ENCODE results near the gene ARHGEF10L. TPM values are rescaled to one million over a fixed set of nuclear protein-coding genes. Genes with fewer than 3 reads are reported as not detected.

The ARHGEF10L gene
- total and polyA plus RNA-seq, 3 experiments from 2014 or later, result 0.24 to 0.26 TPM; not detected in 1

DNA sequence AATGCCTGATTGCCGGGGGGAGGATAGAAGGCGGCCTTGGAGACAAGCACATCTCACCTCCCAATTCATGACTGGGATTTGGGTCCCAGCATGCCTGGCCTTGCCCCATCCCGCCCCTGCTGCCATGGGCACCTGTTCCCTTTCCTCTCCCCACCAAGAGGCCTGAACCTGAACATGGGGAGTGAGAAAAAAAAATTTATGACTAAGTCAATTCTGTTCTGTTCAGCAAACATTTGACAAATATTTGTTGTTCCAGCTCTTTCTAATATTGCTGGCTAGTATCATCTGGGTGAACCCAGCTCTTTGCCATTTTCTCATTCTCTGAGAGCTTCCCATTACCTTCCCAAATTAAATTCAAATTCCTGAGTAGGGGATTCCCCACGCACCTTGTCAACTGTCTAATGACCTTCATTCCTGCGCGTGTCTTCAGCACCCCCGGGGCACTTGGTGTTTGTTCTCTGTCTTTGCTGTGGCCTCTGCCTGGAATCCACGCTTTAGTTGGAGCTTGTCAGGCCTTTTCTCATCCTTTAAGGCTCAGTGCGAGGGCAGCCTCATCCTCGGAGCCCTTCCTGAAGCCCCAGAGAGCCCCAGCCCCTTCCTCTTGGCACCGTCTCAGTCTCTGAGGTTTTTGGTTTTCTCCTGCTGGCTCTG lies 42.8 kb downstream of the ARHGEF10L start:
- Histone ChIP-seq H3K4me3 (ENCODE audit: low read length) (no peak overlapping the region), H3K27ac (ENCODE audit: low read depth, low read length) (no peak overlapping the region), H3K4me1 (ENCODE audit: insufficient read depth, low read length) (no peaks in the 10 kb centered on the region), H3K9me3 (ENCODE audit: low read length) (no peaks in the 10 kb centered on the region), H3K36me3 (ENCODE audit: insufficient read depth, low read length) (no peaks in the 10 kb centered on the region), H3K27me3 (ENCODE audit: insufficient read depth, low read length, poor library complexity, severe bottlenecking) (no peaks in the 10 kb centered on the region)
- no peaks in the 10 kb centered on the region for H3K9me3 Mint-ChIP-seq
- H3K36me3 Mint-ChIP-seq, result no peaks in the 10 kb centered on the region
- no peak for DNase-seq
- ChIA-PET POLR2A (no interaction called here), CTCF (no interaction called here)
- H3K4me1 Mint-ChIP-seq, result no peaks in the 10 kb centered on the region
- H3K4me3 Mint-ChIP-seq, result no peak overlapping the region
- H3K27ac Mint-ChIP-seq, result no peak overlapping the region
- peaks cover 6 to 13% of the 10 kb centered on the region in 2 donors for H3K27me3 Mint-ChIP-seq

DNA sequence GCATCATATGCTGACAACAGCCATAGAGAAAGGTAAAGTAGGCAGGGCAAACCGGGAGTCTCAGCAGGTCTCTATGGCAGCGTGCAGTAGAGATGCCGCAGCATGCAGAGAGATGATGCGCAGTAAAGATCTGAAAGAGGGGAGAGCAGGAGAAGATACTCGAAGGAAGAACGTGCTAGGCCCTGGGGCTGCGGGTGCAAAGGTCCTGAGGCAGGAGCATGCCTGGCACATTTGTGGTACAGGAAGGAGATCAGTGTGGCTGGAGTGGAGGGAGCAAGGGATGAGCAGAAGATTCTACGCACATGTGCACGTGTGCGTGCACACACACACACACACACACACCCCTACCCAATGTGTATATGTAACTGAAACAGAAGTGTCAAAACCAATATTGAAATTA lies 45.0 kb downstream of the ARHGEF10L start:
- Histone ChIP-seq H3K4me1 (ENCODE audit: insufficient read depth, low read length) (no peaks in the 10 kb centered on the region), H3K27me3 (ENCODE audit: insufficient read depth, low read length, poor library complexity, severe bottlenecking) (no peaks in the 10 kb centered on the region), H3K36me3 (ENCODE audit: insufficient read depth, low read length) (no peaks in the 10 kb centered on the region), H3K27ac (ENCODE audit: low read depth, low read length) (no peak overlapping the region), H3K9me3 (ENCODE audit: low read length) (no peaks in the 10 kb centered on the region), H3K4me3 (ENCODE audit: low read length) (no peak overlapping the region)
- no peak for DNase-seq
- CTCF ChIA-PET, result no interaction called here
- Mint-ChIP-seq H3K4me3 (no peak overlapping the region), H3K9me3 (no peaks in the 10 kb centered on the region), H3K36me3 (no peaks in the 10 kb centered on the region), H3K27me3 (peaks cover 6 to 10% of the 10 kb centered on the region in 2 donors), H3K27ac (no peak overlapping the region), H3K4me1 (no peaks in the 10 kb centered on the region)
- POLR2A ChIA-PET, result no interaction called here

GRCh38 chr1:17585266-17585987 lies 45.9 kb downstream of the ARHGEF10L start:
- POLR2A ChIA-PET, result no interaction called here
- Mint-ChIP-seq H3K36me3 (no peaks in the 10 kb centered on the region), H3K4me3 (no peak overlapping the region), H3K4me1 (no peaks in the 10 kb centered on the region), H3K9me3 (no peaks in the 10 kb centered on the region), H3K27ac (no peak overlapping the region), H3K27me3 (peaks cover 6 to 10% of the 10 kb centered on the region in 2 donors)
- Histone ChIP-seq H3K36me3 (ENCODE audit: insufficient read depth, low read length) (no peaks in the 10 kb centered on the region), H3K9me3 (ENCODE audit: low read length) (no peaks in the 10 kb centered on the region), H3K4me3 (ENCODE audit: low read length) (no peak overlapping the region), H3K27me3 (ENCODE audit: insufficient read depth, low read length, poor library complexity, severe bottlenecking) (no peaks in the 10 kb centered on the region), H3K27ac (ENCODE audit: low read depth, low read length) (no peak overlapping the region), H3K4me1 (ENCODE audit: insufficient read depth, low read length) (no peaks in the 10 kb centered on the region)
- DNase-seq, result no peak
- CTCF ChIA-PET, result no interaction called here

DNA sequence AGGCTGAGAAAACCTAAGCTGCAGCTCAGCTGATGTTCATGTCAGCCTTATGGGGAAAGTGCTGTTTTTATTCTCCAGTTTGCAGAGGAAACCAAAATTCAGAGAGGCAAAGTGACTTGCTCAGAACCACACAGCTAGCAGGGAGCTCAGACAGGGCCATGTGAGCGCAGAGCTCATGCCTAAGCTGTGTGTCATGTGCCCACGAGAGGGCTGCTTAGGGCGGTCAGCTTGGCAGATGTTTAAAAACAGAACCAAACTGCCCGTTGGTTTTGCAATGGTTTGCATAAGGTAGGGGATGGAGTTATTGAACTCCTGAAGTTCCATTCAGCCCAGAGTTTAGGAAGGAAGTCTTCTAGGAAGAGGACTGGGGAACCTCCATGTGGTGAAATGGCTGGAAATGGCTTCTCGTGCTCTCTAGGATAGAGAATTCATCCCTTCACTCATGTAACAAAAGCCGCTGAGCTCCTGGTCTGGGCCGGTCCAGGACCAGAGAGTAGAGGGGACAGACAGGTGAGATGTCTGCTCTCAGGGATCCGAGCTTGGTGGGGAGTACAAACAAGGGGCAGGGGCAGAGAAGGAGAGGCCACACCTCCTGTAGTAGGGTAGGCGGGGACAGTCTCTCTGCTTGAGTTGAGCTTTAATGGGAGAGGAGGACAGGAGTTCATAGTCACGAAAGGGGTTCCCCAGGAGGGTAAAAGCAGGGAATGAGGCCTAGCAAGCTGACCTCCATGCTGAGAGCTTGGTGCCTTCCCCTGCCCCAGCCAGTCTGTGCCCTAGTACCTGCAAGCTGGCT lies 46.9 kb downstream of the ARHGEF10L start:
- H3K27ac ChIP-seq (ENCODE audit: low read depth, low read length), result no peak overlapping the region
- no peaks in the 10 kb centered on the region for H3K27me3 ChIP-seq (ENCODE audit: insufficient read depth, low read length, poor library complexity, severe bottlenecking)
- POLR2A ChIA-PET, result no interaction called here
- no peaks in the 10 kb centered on the region for H3K4me1 Mint-ChIP-seq
- no peaks in the 10 kb centered on the region for H3K9me3 Mint-ChIP-seq
- no peaks in the 10 kb centered on the region for H3K36me3 Mint-ChIP-seq
- no peaks in the 10 kb centered on the region for H3K36me3 ChIP-seq (ENCODE audit: insufficient read depth, low read length)
- no peak overlapping the region for H3K27ac Mint-ChIP-seq
- H3K4me1 ChIP-seq (ENCODE audit: insufficient read depth, low read length), result no peaks in the 10 kb centered on the region
- CTCF ChIA-PET, result no interaction called here
- H3K4me3 ChIP-seq (ENCODE audit: low read length), result no peak overlapping the region
- H3K9me3 ChIP-seq (ENCODE audit: low read length), result no peaks in the 10 kb centered on the region
- no peak for DNase-seq
- no peak overlapping the region for H3K4me3 Mint-ChIP-seq
- peaks cover 6 to 10% of the 10 kb centered on the region in 2 donors for H3K27me3 Mint-ChIP-seq

GRCh38 chr1:17587693-17588047 lies 48.2 kb downstream of the ARHGEF10L start:
- CTCF ChIA-PET, result no interaction called here
- H3K36me3 Mint-ChIP-seq, result no peaks in the 10 kb centered on the region
- Histone ChIP-seq H3K9me3 (ENCODE audit: low read length) (no peaks in the 10 kb centered on the region), H3K36me3 (ENCODE audit: insufficient read depth, low read length) (no peaks in the 10 kb centered on the region), H3K27ac (ENCODE audit: low read depth, low read length) (no peak overlapping the region), H3K27me3 (ENCODE audit: insufficient read depth, low read length, poor library complexity, severe bottlenecking) (no peaks in the 10 kb centered on the region), H3K4me1 (ENCODE audit: insufficient read depth, low read length) (no peaks in the 10 kb centered on the region), H3K4me3 (ENCODE audit: low read length) (no peak overlapping the region)
- peaks cover 6 to 9% of the 10 kb centered on the region in 2 donors for H3K27me3 Mint-ChIP-seq
- H3K4me3 Mint-ChIP-seq, result no peak overlapping the region
- POLR2A ChIA-PET, result no interaction called here
- no peak for DNase-seq
- no peaks in the 10 kb centered on the region for H3K9me3 Mint-ChIP-seq
- H3K27ac Mint-ChIP-seq, result no peak overlapping the region
- no peaks in the 10 kb centered on the region for H3K4me1 Mint-ChIP-seq

DNA sequence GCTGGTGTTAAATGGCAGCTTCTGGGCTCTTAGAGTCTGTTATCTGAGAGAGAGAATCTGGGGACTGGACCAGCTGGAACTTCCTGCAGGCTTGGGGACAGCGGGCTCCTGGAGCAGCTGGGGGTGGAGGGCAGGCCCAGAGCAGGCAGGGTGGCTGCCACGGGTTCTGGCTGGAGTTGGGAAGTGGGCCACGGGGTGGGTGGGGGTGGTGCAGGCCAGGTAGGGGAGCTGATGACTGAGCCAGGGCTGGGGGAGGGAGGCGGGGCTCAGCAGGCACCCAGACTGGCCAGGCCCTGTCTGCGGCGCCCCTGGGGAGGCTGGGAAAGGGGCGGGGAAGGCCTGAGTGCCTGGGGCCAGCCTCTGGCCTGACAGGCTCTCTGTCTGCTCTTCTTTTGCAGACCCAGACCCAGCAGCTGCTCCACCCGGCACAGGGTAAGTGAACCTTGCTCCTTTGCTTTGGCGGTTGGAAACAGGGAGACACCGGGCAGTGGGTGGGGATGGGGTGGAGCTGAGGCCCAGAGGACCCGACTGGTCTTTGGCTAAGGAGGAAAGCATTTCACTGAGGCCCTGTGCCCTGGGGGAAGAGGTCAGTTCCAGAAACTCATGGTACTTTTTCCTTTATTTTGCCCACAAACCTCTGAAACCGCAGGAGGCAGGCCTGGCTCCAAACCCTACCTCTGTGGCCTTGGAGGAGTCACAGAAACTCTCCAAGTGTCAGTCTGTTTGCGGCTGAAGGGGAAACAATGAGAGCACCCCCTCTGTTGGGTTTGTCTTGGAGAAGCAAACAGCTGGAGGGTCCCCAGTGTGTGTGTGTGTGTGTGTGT lies 48.8 kb downstream of the ARHGEF10L start:
- Mint-ChIP-seq H3K4me1 (no peaks in the 10 kb centered on the region), H3K27ac (no peak overlapping the region)
- CTCF ChIA-PET, result no interaction called here

DNA sequence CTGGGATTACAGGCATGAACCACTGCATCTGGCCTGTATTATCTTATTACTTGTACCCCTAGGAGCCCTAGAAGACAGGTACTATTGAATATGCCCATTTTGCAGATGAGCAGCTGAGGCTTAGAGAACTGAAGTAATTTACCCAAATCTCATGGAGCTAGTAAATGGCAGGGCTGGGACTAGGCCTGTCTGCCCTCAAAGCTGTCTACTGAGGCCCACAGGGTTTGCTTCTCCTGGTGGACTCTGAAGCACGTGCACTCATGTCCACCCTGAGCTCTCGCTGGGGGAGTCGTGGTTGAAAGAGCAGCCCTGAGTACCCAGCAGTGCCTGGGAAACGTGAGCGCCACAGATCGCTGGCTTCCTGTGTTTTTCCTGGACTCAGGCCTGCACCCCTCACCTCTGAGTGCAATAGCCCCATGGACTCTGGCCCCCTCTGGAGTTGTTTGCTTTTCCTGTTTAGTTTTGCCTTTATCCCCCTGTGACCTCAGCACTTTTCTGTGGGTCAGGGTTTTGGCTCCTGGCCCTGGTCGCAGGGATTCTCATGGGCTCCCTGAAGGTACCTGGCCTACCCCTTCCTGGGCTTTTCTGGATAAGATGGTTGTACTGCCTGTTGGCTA lies 52.4 kb downstream of the ARHGEF10L start:
- Histone ChIP-seq H3K36me3 (ENCODE audit: insufficient read depth, low read length) (no peaks in the 10 kb centered on the region), H3K4me3 (ENCODE audit: low read length) (no peak overlapping the region), H3K9me3 (ENCODE audit: low read length) (no peaks in the 10 kb centered on the region), H3K4me1 (ENCODE audit: insufficient read depth, low read length) (no peaks in the 10 kb centered on the region), H3K27ac (ENCODE audit: low read depth, low read length) (no peak overlapping the region), H3K27me3 (ENCODE audit: insufficient read depth, low read length, poor library complexity, severe bottlenecking) (no peaks in the 10 kb centered on the region)
- ChIA-PET POLR2A (no interaction called here), CTCF (no interaction called here)
- peak overlapping the region in 1 of 7 donors; percentile 37 for H3K4me3 Mint-ChIP-seq
- DNase-seq, result no peak
- H3K36me3 Mint-ChIP-seq, result no peaks in the 10 kb centered on the region
- H3K9me3 Mint-ChIP-seq, result no peaks in the 10 kb centered on the region
- no peaks in the 10 kb centered on the region for H3K4me1 Mint-ChIP-seq
- H3K27me3 Mint-ChIP-seq, result peaks cover 3 to 9% of the 10 kb centered on the region in 2 donors
- no peak overlapping the region for H3K27ac Mint-ChIP-seq

More for the DNA sequence above, 48.8 kb downstream of the ARHGEF10L start:
- POLR2A ChIA-PET, result no interaction called here
- no peaks in the 10 kb centered on the region for H3K36me3 Mint-ChIP-seq
- no peak overlapping the region for H3K27ac ChIP-seq (ENCODE audit: low read depth, low read length)
- no peak overlapping the region for H3K4me3 Mint-ChIP-seq
- no peak overlapping the region for H3K4me3 ChIP-seq (ENCODE audit: low read length)
- no peak for DNase-seq
- H3K36me3 ChIP-seq (ENCODE audit: insufficient read depth, low read length), result no peaks in the 10 kb centered on the region
- no peaks in the 10 kb centered on the region for H3K9me3 Mint-ChIP-seq
- peaks cover 6 to 9% of the 10 kb centered on the region in 2 donors for H3K27me3 Mint-ChIP-seq
- no peaks in the 10 kb centered on the region for H3K27me3 ChIP-seq (ENCODE audit: insufficient read depth, low read length, poor library complexity, severe bottlenecking)
- no peaks in the 10 kb centered on the region for H3K9me3 ChIP-seq (ENCODE audit: low read length)
- H3K4me1 ChIP-seq (ENCODE audit: insufficient read depth, low read length), result no peaks in the 10 kb centered on the region
